Hepatocyte (in vitro differentiated cells): ENCODE data around the gene LRRC9. TPM values are rescaled to one million over a fixed set of nuclear protein-coding genes. Genes with fewer than 3 reads are reported as not detected.

ENCODE experiments used
- DNase-seq: peaks from one replicate; pipeline ENCODE4 v3.0.0-alpha.2; 2016; ENCODE audit warnings: low spot score
- H2AFZ ChIP-seq: fragments of 200-600 bp; sonication (generic); 2 replicates; pipeline ENCODE4 v1.6.0; 2016; ENCODE audit warnings: antibody characterized with exemption, mild to moderate bottlenecking
- H3K27ac ChIP-seq: fragments of 200-600 bp; sonication (generic); 2 replicates; pipeline ENCODE4 v1.5.1; 2016; ENCODE audit warnings: mild to moderate bottlenecking
- H3K27me3 ChIP-seq: fragments of 200-600 bp; sonication (generic); 2 replicates; pipeline ENCODE4 v1.6.1; 2016
- H3K36me3 ChIP-seq: fragments of 200-600 bp; sonication (generic); replicated peaks from 2 replicates; pipeline ENCODE4 v1.5.1; 2016; ENCODE audit warnings: low read depth; ENCODE audit not compliant: insufficient read depth
- H3K4me1 ChIP-seq: fragments of 200-600 bp; sonication (generic); 2 replicates; pipeline ENCODE4 v1.5.1; 2016; ENCODE audit warnings: mild to moderate bottlenecking, moderate library complexity; ENCODE audit not compliant: insufficient read depth
- H3K4me2 ChIP-seq: fragments of 200-600 bp; sonication (generic); 2 replicates; pipeline ENCODE4 v1.6.0; 2016
- H3K4me3 ChIP-seq: fragments of 200-600 bp; sonication (generic); 2 replicates; pipeline ENCODE4 v1.5.1; 2016; ENCODE audit warnings: mild to moderate bottlenecking
- H3K79me2 ChIP-seq: fragments of 200-600 bp; sonication (generic); 2 replicates; pipeline ENCODE4 v1.6.0; 2017; ENCODE audit warnings: mild to moderate bottlenecking
- H3K9me2 ChIP-seq: fragments of 200-600 bp; sonication (generic); replicated peaks from 2 replicates; pipeline ENCODE4 v1.6.0; 2017; ENCODE audit warnings: mild to moderate bottlenecking; ENCODE audit not compliant: insufficient read depth
- H3K9me3 ChIP-seq: fragments of 200-600 bp; sonication (generic); 2 replicates; pipeline ENCODE4 v1.5.1; 2016; ENCODE audit warnings: low read depth, mild to moderate bottlenecking
- H4K20me1 ChIP-seq: fragments of 200-600 bp; sonication (generic); 2 replicates; pipeline ENCODE4 v1.6.0; 2016; ENCODE audit warnings: mild to moderate bottlenecking; ENCODE audit not compliant: insufficient read depth, poor library complexity, severe bottlenecking
- EZH2 ChIP-seq: fragments of 200-600 bp; sonication (generic); IDR thresholded peaks from 2 replicates; pipeline ENCODE4 v1.6.1; 2016; ENCODE audit warnings: antibody characterized with exemption, mild to moderate bottlenecking, borderline replicate concordance
- EZH2phosphoT487 ChIP-seq: fragments of 200-600 bp; sonication (generic); IDR thresholded peaks from one replicate; pipeline ENCODE4 v1.6.1; 2018; ENCODE audit warnings: antibody characterized with exemption, mild to moderate bottlenecking, low read depth, moderate library complexity; ENCODE audit not compliant: unreplicated experiment, severe bottlenecking
- WGBS: methylation state at CpG from one replicate; pipeline ENCODE4 v1.1.6; 2016; ENCODE audit warnings: low lambda C conversion rate; ENCODE audit errors: missing lambda C conversion rate; 5-methylcytosine and 5-hydroxymethylcytosine counted together
- polyA plus RNA-seq: library from polyadenylated mRNA; unstranded; fragments of >200 nt; fragmentation: Nextera tagmentation; extraction: Ambion mirVana; gene quantifications from 2 replicates; pipeline ENCODE4 v1.2.1, GENCODE V29; 2016
- total RNA-seq: library from RNA; depleted of rRNA; stranded (reverse); fragments of >200 nt; gene quantifications from 2 replicates; pipeline ENCODE4 v1.2.3, GENCODE V29; 2014
- TF ChIP-seq, protein P1 (sequence below): fragments of 200-600 bp; sonication (generic); IDR thresholded peaks from 2 replicates; pipeline ENCODE4 v1.5.1; 2016; ENCODE audit warnings: antibody characterized with exemption, mild to moderate bottlenecking; ENCODE audit not compliant: poor library complexity

LRRC9 gene
- total and polyA plus RNA-seq, 2 experiments from 2014 or later = 0.13 to 2.1 TPM

DNA sequence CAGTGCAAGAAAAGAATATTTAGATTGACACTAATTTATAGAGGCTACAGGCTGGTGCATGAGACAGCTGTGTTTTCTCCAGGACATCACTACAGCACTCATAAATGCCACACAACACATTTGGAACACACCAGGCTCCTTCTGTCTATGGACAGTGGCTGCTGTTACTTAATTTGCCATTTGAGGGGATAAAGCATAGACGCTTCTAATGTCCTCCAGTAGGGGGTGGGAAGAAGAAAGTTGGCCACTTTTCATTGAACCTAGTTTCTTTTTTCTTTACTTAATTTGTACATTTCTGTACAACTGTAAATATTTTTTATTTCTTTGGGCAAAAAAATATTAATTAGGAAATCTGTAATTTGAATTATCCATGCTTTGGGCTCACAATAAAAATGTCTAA lies 37.0 kb upstream of the LRRC9 start:
- H3K9me2 ChIP-seq = no peaks in the 10 kb centered on the region
- TF ChIP-seq, protein P1, sequence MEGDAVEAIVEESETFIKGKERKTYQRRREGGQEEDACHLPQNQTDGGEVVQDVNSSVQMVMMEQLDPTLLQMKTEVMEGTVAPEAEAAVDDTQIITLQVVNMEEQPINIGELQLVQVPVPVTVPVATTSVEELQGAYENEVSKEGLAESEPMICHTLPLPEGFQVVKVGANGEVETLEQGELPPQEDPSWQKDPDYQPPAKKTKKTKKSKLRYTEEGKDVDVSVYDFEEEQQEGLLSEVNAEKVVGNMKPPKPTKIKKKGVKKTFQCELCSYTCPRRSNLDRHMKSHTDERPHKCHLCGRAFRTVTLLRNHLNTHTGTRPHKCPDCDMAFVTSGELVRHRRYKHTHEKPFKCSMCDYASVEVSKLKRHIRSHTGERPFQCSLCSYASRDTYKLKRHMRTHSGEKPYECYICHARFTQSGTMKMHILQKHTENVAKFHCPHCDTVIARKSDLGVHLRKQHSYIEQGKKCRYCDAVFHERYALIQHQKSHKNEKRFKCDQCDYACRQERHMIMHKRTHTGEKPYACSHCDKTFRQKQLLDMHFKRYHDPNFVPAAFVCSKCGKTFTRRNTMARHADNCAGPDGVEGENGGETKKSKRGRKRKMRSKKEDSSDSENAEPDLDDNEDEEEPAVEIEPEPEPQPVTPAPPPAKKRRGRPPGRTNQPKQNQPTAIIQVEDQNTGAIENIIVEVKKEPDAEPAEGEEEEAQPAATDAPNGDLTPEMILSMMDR = peak; percentile 16
- TF ChIP-seq EZH2phosphoT487 = no peak
- 21% methylated on average over 1 of the region's 1 CpG for WGBS
- H3K4me1 ChIP-seq = no peaks in the 10 kb centered on the region
- H3K27ac ChIP-seq = no peak overlapping the region
- H3K9me3 ChIP-seq = no peaks in the 10 kb centered on the region
- H4K20me1 ChIP-seq = no peaks in the 10 kb centered on the region
- H3K4me3 ChIP-seq = no peak overlapping the region
- no peaks in the 10 kb centered on the region for H3K27me3 ChIP-seq
- H3K79me2 ChIP-seq = no peaks in the 10 kb centered on the region
- H2AFZ ChIP-seq = no peak overlapping the region
- no peak for DNase-seq
- H3K4me2 ChIP-seq = no peak overlapping the region
- H3K36me3 ChIP-seq = no peaks in the 10 kb centered on the region

GRCh38 chr14:59890676-59891075 lies 29.3 kb upstream of the LRRC9 start:
- H3K9me2 ChIP-seq = no peaks in the 10 kb centered on the region
- no peak overlapping the region for H3K4me2 ChIP-seq
- no peak overlapping the region for H2AFZ ChIP-seq
- no peaks in the 10 kb centered on the region for H3K4me1 ChIP-seq
- 66% methylated on average over 2 of the region's 2 CpGs for WGBS
- no peak overlapping the region for H3K4me3 ChIP-seq
- H3K27ac ChIP-seq = no peak overlapping the region
- no peaks in the 10 kb centered on the region for H3K79me2 ChIP-seq
- H4K20me1 ChIP-seq = no peaks in the 10 kb centered on the region
- TF ChIP-seq EZH2 (no peak), EZH2phosphoT487 (no peak)
- TF ChIP-seq, protein P1 = no peak
- no peaks in the 10 kb centered on the region for H3K36me3 ChIP-seq
- H3K27me3 ChIP-seq = no peaks in the 10 kb centered on the region
- DNase-seq = no peak
- no peaks in the 10 kb centered on the region for H3K9me3 ChIP-seq

DNA sequence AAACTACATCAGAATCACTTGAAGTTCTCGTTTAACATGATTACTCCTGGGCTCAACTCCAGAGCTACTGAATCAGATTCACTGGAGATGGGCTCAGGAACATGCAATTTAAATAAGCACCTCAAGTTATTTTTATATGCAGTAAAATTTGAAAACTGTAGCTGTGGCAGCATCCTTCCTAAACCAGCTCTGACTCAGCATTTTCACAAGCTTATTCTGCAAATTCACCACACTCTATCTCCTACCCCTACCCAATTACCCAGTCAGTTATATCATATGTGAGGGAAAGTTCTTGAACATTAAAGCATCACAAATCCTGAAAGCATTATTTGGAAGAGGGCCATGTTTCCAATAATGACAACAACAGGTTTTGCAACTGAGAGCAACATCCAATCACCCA lies 24.2 kb upstream of the LRRC9 start:
- H3K79me2 ChIP-seq = no peaks in the 10 kb centered on the region
- WGBS = 81% methylated on average over 1 of the region's 1 CpG
- TF ChIP-seq EZH2 = no peak
- TF ChIP-seq, protein P1 = no peak
- no peak for TF ChIP-seq EZH2phosphoT487

GRCh38 chr14:59897757-59898383 lies 22.1 kb upstream of the LRRC9 start:
- no peaks in the 10 kb centered on the region for H3K9me3 ChIP-seq
- no peaks in the 10 kb centered on the region for H3K9me2 ChIP-seq
- no peak for TF ChIP-seq EZH2
- TF ChIP-seq, protein P1 = peak; percentile 64
- TF ChIP-seq EZH2phosphoT487 = no peak
- no peak overlapping the region for H3K4me2 ChIP-seq
- peak; percentile 65 for DNase-seq
- H3K79me2 ChIP-seq = no peaks in the 10 kb centered on the region
- H3K27me3 ChIP-seq = no peaks in the 10 kb centered on the region
- H4K20me1 ChIP-seq = no peaks in the 10 kb centered on the region
- no peaks in the 10 kb centered on the region for H3K36me3 ChIP-seq
- WGBS = 43% methylated on average over 8 of the region's 8 CpGs
- no peaks in the 10 kb centered on the region for H3K4me1 ChIP-seq
- no peak overlapping the region for H3K27ac ChIP-seq
- no peak overlapping the region for H2AFZ ChIP-seq
- H3K4me3 ChIP-seq = no peak overlapping the region

More for the DNA sequence above, 24.2 kb upstream of the LRRC9 start:
- Histone ChIP-seq H3K27ac (no peak overlapping the region), H4K20me1 (no peaks in the 10 kb centered on the region), H3K4me1 (no peaks in the 10 kb centered on the region), H3K36me3 (no peaks in the 10 kb centered on the region), H3K4me3 (no peak overlapping the region), H3K9me3 (no peaks in the 10 kb centered on the region), H2AFZ (no peak overlapping the region), H3K4me2 (no peak overlapping the region), H3K9me2 (no peaks in the 10 kb centered on the region), H3K27me3 (no peaks in the 10 kb centered on the region)
- DNase-seq = no peak
